ENCODE data around the gene ENDOV.

The ENDOV gene

DNA sequence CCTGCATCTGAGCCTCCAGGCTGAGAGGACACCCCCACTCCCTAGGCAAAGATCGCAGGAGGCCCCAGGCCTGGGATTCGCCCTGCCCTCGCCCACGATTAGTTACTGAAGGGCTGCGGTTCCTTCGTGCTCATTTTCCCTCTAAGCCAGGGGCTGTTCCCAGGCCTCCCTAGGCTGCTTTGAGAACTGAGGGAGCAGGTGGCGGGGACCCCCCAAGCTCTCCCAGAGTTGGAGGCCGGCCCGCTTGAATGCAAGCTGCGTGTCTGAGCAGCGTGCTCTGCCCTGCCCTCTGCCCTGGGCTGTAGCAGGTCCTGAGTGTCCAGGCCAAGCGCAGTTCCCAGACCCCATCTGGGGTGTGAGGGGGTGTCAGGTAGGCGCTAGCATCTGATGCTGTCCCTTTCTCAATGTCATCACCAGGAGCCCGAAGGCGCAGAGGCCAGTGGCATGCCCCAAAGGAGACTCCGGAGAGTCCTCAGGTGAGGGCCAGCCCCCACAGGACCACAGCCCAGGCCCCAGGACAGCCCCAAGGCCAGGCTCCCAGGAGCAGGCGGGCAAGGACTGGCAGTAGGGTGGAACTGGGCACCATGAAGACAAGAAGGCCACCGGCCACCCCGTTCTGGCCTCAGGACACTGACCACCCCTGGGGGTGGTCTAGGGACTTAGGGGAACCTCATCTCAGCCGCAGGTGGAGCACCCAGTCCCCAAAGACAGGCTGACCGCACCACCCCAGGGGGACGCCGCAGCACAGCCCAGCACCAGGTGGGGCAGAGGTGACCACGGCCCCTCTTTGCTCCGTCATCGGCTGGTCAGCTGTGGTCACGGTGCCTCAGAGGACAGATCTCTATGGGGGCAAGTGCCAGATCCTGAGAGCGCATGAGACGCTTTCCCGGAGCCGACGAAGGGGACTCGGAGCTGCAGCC, 14.6 kb downstream of the ENDOV start:
- no peak for DNase-seq (ENCODE audit: low read depth)
- in situ Hi-C loops (cut with HindIII; ENCODE audit: low sequenced_read_pairs): loop anchor here (25.0 kb wide), 2 partner anchors 533 to 658 kb away; no protein-coding TSS in a partner anchor
- TF ChIP-seq, protein P1, sequence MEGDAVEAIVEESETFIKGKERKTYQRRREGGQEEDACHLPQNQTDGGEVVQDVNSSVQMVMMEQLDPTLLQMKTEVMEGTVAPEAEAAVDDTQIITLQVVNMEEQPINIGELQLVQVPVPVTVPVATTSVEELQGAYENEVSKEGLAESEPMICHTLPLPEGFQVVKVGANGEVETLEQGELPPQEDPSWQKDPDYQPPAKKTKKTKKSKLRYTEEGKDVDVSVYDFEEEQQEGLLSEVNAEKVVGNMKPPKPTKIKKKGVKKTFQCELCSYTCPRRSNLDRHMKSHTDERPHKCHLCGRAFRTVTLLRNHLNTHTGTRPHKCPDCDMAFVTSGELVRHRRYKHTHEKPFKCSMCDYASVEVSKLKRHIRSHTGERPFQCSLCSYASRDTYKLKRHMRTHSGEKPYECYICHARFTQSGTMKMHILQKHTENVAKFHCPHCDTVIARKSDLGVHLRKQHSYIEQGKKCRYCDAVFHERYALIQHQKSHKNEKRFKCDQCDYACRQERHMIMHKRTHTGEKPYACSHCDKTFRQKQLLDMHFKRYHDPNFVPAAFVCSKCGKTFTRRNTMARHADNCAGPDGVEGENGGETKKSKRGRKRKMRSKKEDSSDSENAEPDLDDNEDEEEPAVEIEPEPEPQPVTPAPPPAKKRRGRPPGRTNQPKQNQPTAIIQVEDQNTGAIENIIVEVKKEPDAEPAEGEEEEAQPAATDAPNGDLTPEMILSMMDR (IDR thresholded peaks at IDR 0.05; ENCODE audit: low read depth, low read length, missing control alignments): no peak
- H3K4me3 ChIP-seq (ENCODE audit: low read depth, low read length): no peak overlapping the region

DNA sequence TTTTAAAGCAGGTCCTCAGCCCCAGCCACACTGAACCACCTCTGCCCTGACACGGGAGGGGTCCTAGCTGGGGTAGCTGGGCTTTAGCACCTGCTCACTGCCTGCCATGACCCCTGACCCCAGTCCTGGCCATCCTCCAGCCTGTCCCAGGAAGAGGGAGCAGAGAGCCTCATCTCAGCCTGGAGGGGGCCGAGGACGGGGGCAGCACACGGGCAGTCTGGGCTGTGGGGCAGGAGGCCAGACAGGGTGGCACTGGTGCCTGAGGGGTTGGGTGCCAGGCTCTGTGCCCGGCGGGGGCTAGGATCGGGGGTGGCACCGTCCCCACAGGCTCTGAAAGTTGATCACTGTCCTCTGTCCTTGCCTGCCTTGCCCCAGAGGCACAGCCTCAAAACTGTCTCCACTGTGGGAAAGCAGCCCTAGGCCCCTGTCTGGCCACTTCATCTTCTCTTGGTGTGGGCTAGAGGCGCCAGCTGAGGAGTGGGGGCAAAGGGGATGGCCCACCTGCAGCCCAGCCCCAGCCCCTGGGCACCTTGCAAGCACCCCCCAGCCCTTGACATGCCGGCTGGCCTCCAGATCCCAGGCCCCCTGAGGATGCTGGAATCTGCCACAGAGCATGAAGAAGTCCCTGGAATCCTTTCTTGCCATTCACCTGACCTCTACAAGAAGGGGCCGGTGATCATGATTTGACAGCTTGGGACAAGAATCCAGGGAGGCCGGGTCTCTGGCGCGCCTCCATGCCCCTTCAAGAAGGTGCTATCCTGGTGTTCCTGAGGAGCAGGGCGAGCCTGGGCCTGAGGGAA, 15.7 kb downstream of the ENDOV start:
- in situ Hi-C loops (cut with HindIII; ENCODE audit: low sequenced_read_pairs): loop anchor here (25.0 kb wide), 2 partner anchors 532 to 657 kb away; no protein-coding TSS in a partner anchor
- H3K4me3 ChIP-seq (ENCODE audit: low read depth, low read length): no peak overlapping the region
- TF ChIP-seq, protein P1 (IDR thresholded peaks at IDR 0.05; ENCODE audit: low read depth, low read length, missing control alignments): no peak
- no peak for DNase-seq (ENCODE audit: low read depth)

DNA sequence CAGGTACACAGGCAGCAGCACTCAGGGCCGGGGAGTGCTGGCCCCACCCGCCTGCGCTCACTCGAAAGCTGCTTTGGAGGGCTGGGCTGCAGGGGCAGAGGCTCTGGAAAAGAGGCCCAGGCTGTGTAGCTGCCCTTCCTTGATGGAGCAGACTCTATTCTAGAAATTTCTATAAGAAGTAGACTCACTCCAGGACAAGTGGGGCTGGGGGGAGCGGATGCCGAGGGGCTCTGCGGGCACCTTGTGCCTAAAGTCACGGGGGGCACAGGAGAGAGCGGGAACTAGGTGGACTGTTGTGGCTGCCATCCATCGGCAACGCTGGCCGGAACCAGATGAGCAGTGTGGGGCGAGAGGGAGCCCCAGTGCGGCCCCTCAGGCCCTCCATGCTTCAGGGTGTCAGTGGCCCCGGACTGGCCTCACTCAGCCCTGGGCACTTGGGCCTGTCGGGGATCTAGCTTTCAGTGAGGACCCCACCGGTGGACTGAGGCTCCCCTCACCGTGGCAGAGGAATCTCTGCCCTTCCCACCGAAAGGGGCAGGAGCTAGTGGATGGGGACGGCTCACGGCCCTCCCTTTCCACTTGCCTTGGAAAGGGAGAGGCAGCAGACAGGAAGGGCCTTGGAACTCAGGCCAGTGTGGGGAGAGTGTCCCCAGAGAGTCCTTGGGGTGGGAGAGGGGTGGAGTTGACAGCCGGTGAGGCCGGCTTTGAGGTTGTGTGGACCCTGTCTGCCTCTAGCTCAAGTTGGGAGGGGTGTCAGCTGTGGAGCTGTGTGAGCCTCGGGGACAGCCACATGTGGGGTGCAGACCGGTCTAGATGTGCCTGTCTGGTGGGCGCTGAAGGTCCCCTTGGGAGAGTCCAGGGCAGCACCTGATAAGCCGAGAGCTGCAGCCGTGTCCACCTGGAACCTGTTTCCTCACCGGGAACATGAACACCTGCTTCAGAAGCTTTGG, 16.6 kb downstream of the ENDOV start:
- in situ Hi-C loops (cut with HindIII; ENCODE audit: low sequenced_read_pairs): loop anchor here (25.0 kb wide), 2 partner anchors 531 to 656 kb away; no protein-coding TSS in a partner anchor
- TF ChIP-seq, protein P1 (IDR thresholded peaks at IDR 0.05; ENCODE audit: low read depth, low read length, missing control alignments): no peak
- no peak overlapping the region for H3K4me3 ChIP-seq (ENCODE audit: low read depth, low read length)
- no peak for DNase-seq (ENCODE audit: low read depth)

DNA sequence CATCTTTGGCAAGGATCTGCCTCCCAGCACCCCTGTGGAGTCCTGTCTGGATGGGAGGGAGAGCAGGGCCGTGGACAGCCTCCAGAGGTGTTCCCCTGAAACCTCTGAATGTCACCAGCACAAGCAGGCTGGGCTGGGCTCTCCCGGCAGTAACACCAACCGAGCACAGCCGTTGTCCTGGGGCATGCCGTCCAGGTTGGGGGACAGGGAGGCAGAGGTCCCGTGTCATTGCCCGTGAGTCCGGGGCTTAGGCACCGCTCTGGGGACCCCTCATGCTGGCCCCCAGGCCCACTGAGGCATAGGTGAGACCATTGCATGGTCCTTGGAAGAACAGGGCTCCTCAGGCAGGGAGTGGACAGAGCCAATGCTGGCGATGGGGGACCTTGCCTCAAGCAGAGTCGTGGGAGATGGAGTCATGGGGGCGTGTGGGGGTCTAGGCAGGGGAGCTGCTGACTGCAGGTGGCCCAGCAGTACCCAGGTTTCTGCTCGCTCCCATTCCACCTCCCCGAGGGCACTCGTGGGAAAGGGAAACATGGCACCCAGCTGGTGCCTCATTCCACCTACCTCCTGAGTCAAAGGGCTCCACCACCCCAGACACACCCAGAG, 17.5 kb downstream of the ENDOV start:
- no peak overlapping the region for H3K4me3 ChIP-seq (ENCODE audit: low read depth, low read length)
- in situ Hi-C loops (cut with HindIII; ENCODE audit: low sequenced_read_pairs): loop anchor here (25.0 kb wide), 2 partner anchors 530 to 655 kb away; no protein-coding TSS in a partner anchor
- TF ChIP-seq, protein P1 (IDR thresholded peaks at IDR 0.05; ENCODE audit: low read depth, low read length, missing control alignments): no peak
- no peak for DNase-seq (ENCODE audit: low read depth)

DNA sequence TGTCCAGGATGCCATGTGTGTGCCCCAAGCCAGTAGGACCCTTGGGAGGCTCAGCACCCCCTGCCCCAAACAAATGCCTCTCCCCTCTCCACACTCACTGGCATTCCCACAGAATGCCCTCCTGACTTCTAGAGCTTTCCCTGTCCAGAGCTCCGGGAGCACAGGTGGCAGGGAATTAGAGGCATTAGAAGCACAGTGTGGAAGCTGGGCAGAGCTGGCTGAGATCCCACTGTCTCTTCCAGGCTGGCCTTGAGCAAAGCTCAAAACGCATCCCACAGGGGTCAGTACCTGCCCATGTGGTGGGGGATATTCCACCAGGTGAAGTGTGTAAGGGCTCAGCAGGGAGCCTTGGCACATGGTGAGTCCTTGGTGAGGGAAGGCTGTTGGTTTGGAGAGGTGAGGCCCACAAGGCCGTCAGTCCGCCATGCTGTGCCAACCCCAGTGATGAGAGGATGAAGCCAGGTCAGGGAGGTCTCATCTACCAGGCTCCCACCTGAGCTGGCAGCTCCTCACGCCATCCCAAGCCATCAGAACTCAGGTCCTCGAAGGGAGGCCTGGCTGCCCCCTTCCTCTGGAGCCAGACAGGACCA, 18.1 kb downstream of the ENDOV start:
- TF ChIP-seq, protein P1 (IDR thresholded peaks at IDR 0.05; ENCODE audit: low read depth, low read length, missing control alignments): no peak
- no peak for DNase-seq (ENCODE audit: low read depth)
- in situ Hi-C loops (cut with HindIII; ENCODE audit: low sequenced_read_pairs): loop anchor here (25.0 kb wide), 2 partner anchors 529 to 654 kb away; no protein-coding TSS in a partner anchor
- H3K4me3 ChIP-seq (ENCODE audit: low read depth, low read length): no peak overlapping the region
